CD4-positive, alpha-beta T cell treated with Interleukin-10 for 1 hour (primary cell): ENCODE results near the gene LRRC41.
"Not testable (repeated sequence)": the region's sequence is repeated elsewhere in the genome, so short reads cannot be mapped to it uniquely, and the experiment has no call there.

Experiments used
- DNase-seq: peaks from one replicate; pipeline ENCODE4 v3.0.0-alpha.2; 2020

The LRRC41 gene

DNA sequence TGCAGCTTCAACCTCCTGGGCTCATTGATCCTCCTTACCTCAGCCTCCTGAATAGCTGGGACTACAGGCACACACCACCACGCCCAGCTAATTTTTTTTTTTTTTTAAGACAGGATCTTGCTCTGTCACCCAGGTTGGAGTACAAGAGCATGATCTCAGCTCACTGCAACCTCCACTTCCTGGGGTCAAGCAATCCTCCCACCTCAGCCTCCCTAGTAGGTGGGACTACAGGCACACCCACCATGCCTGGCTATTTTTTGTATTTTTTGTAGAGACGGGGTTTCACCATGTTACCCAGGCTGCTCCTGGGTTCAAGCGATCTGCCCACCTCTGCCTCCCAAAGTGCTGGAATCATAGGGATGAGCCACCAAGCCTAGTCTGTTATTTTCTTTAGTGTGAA, 59.6 kb downstream of the LRRC41 start:
- DNase-seq: not testable (repeated sequence)

- no peak for DNase-seq
These were observed 60.5 kb downstream of the LRRC41 start for GRCh38 chr1:46242918-46243317.

DNA sequence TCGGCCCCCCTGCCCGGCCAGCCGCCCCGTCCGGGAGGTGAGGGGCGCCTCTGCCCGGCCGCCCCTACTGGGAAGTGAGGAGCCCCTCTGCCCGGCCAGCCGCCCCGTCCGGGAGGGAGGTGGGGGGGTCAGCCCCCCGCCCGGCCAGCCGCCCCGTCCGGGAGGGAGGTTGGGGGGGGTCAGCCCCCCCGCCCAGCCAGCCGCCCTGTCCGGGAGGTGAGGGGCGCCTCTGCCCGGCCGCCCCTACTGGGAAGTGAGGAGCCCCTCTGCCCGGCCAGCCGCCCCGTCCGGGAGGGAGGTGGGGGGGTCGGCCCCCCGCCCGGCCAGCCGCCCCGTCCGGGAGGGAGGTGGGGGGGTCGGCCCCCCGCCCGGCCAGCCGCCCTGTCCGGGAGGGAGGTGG, 61.7 kb downstream of the LRRC41 start:
- DNase-seq: not testable (repeated sequence)

- not testable (repeated sequence) for DNase-seq
These were observed 64.6 kb downstream of the LRRC41 start for GRCh38 chr1:46238865-46239264.

- no peak for DNase-seq
These were observed 66.5 kb downstream of the LRRC41 start for GRCh38 chr1:46236882-46237281.

DNA sequence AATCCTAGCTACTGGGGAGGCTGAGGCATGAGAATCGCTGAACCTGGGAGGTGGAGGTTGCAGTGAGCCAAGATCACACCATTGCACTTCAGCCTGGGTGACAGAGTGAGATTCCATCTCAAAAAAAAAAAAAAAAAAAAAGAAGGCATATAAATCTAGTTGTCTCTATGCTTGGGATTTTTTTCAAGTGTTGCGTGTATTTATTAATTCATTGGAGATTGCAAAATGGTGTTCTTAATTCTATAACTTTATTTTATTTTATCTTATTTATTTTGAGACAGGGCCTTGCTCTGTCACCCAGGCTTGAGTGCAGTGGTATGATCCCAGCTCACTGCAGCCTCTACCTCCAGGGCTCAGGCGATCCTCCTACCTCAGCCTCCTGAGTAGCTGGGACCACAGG, 72.2 kb downstream of the LRRC41 start:
- not testable (repeated sequence) for DNase-seq
